GM21360 (cell line): ENCODE results near the gene PKP3.
"Not testable (repeated sequence)": the region's sequence is repeated elsewhere in the genome, so short reads cannot be mapped to it uniquely, and the experiment has no call there.

ENCODE experiments used
- ATAC-seq: cut with Tn5 transposase; IDR thresholded peaks from one replicate; pipeline ENCODE4 v1.9.1; 2021; ENCODE audit warnings: mild to moderate bottlenecking, moderate library complexity; ENCODE audit not compliant: unreplicated experiment

PKP3 gene, protein sequence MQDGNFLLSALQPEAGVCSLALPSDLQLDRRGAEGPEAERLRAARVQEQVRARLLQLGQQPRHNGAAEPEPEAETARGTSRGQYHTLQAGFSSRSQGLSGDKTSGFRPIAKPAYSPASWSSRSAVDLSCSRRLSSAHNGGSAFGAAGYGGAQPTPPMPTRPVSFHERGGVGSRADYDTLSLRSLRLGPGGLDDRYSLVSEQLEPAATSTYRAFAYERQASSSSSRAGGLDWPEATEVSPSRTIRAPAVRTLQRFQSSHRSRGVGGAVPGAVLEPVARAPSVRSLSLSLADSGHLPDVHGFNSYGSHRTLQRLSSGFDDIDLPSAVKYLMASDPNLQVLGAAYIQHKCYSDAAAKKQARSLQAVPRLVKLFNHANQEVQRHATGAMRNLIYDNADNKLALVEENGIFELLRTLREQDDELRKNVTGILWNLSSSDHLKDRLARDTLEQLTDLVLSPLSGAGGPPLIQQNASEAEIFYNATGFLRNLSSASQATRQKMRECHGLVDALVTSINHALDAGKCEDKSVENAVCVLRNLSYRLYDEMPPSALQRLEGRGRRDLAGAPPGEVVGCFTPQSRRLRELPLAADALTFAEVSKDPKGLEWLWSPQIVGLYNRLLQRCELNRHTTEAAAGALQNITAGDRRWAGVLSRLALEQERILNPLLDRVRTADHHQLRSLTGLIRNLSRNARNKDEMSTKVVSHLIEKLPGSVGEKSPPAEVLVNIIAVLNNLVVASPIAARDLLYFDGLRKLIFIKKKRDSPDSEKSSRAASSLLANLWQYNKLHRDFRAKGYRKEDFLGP

DNA sequence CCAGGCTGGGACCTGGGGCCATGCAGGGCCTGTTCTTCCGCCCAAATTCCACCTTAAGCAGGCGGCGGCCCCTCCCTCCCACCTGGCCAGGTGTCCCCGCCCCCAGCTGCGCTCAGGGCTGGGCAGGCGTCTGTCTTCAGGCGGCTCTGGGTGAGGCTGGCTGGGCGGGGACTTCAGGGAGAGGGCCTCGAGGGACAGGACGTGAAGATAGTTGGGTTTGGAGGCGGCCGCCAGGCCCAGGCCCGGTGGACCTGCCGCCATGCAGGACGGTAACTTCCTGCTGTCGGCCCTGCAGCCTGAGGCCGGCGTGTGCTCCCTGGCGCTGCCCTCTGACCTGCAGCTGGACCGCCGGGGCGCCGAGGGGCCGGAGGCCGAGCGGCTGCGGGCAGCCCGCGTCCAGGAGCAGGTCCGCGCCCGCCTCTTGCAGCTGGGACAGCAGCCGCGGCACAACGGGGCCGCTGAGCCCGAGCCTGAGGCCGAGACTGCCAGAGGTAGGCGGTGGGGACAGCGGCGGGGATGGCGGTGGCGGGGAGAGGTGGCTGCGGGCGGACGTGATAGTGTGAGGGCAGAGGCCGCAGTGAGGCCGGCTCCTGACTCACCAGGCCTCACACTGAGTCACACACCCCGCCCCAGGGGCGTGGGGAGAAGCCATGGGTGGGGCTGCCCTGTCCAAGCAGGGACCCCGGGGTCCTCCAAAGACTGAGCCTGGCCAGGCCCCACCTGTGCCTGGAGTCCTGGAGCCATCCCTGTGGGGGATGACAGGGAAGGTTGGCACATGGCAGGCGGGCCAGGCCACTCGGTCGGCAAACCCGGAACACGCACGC is at the start of gene PKP3:
Gene PKP3, plus strand, starts transcription at position 176 of the 824 bp plus-strand sequence. Its CDS starts 84 bp downstream, at position 260.
- ATAC-seq = no peak

- ATAC-seq = no peak
Observed at GRCh38 chr11:344836-345578, 49.0 kb upstream of the PKP3 start.

GRCh38 chr11:346529-346928 is 47.5 kb upstream of the PKP3 start:
- no peak for ATAC-seq

DNA sequence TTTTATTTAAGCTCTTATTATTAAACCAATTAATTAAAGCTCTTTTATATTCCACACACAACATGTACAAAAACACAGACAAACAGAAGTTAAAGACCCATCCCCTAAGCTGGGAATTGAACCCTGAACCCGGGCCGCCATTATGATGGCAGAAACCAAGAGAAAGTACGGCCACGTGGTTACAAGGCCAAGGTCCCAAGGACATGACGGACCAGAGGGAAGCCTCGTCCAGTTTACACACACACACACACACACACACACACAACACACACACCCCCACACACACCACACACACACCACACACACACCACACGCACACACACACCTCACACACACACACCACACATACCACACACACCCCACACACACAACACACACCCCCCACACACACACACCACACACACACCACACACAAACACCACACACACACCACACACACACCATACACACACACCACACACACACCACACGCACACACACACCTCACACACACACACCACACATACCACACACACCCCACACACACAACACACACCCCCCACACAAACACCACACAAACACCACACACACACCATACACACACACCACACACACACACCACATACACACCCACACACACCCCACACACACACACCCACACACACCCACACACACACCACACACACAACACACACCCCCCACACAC is 44.6 kb upstream of the PKP3 start:
- ATAC-seq = not testable (repeated sequence)

- not testable (repeated sequence) for ATAC-seq
Observed at GRCh38 chr11:350033-350722, 43.8 kb upstream of the PKP3 start.

- no peak for ATAC-seq
Observed at GRCh38 chr11:350723-351255, 43.2 kb upstream of the PKP3 start.

- no peak for ATAC-seq
Observed at GRCh38 chr11:351411-351810, 42.6 kb upstream of the PKP3 start.

GRCh38 chr11:352456-353031 is 41.5 kb upstream of the PKP3 start:
- no peak for ATAC-seq

DNA sequence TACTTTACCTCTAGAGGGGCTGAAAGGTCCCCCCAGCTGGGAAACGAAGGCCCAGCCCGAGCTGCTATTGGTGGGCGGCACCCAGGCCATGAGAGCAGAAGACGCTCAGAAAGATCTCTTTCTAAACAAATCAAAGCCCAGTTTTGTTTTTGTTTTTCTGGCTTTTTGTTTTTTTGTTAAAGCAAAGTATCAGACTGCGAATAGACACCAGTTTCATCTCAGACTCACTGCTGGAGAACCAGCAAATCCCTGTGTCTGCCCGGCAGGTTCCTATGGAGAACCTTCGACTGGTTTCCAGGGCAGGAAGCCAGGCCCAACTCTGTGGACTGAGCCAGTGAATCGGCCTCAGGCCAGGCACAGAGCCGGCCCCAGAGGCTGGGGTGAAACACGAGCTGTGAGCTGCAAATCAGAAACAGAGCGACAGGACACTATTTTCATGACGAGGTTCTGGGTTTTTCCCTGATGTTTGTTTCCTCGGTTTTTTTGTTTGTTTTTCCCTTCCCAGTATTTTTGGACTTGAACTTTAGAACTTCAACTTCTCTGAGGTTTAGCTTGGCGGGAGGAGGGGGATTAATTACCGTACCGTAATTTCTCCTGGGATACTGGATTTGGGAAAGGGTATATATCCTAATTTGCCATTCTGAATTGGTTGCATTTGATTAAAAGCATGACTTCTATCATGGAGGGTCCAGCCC is 40.7 kb upstream of the PKP3 start:
- no peak for ATAC-seq

GRCh38 chr11:355581-356458 is 38.2 kb upstream of the PKP3 start:
- ATAC-seq = peak; percentile 50

DNA sequence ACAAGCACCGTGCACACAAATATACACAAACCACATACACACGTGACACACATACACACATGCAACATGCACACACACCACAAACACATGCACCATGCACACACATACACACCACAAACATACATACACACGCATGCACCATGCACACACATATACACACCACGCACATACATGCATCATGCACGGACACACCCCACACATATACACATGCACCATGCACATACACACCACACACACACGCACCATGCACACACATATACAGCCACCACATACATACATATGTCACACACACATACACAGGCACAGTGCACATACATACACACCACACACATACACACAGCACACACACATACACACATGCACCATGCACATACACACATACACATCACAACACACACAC is 37.4 kb upstream of the PKP3 start:
- ATAC-seq = no peak

- ATAC-seq = no peak
Observed at GRCh38 chr11:357582-357981, 36.4 kb upstream of the PKP3 start.

GRCh38 chr11:358129-358800 is 35.7 kb upstream of the PKP3 start:
- ATAC-seq = no peak

DNA sequence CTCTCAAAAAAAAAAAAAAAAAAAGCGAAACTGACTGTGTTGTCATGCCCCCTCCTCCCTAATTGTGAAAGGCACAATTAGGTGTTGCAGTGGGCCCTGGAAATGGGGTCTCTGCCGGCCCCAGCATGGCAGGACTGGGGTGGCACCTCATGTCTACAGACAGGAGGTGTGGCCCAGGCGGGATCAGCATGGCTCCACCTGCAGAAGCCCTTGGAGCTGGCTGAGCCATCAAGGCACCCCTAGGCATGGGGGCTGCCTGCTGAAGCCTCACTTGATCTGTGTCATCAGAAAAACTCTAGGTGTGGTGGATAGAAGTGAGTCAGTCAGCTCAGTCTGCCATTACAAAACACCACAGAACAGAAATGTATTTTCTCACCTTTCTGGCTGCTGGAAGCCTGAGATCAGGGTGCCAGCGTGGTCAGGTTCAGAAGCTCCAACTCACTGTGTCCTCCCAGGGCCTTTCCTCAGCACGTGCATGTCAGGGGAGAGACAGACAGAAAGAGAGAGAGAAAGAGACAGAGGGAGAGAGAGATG is 34.8 kb upstream of the PKP3 start:
- ATAC-seq = no peak

GRCh38 chr11:360326-361280 is 33.4 kb upstream of the PKP3 start:
- no peak for ATAC-seq
